ENCODE measurements around the gene DENND11. TPM values are rescaled to one million over a fixed set of nuclear protein-coding genes. Genes with fewer than 3 reads are reported as not detected.

DENND11 gene
- total RNA-seq, 1 donor from 2014 or later, result 30.7 TPM

GRCh38 chr7:141679014-141679413 lies 23.0 kb downstream of the DENND11 start:
- no peak for DNase-seq (ENCODE audit: low read depth, low spot score)
- Mint-ChIP-seq H3K4me1 (peaks cover 17% of the 10 kb centered on the region), H3K36me3 (ENCODE audit: low read depth) (peaks cover 13% of the 10 kb centered on the region), H3K4me3 (no peak overlapping the region), H3K27ac (ENCODE audit: unreplicated experiment) (no peak overlapping the region), H3K9me3 (no peaks in the 10 kb centered on the region), H3K27me3 (ENCODE audit: low read depth) (no peaks in the 10 kb centered on the region)
- no peak for TF ChIP-seq CTCF (conservative IDR thresholded peaks at IDR 0.05)

- Mint-ChIP-seq H3K4me3 (no peak overlapping the region), H3K27me3 (ENCODE audit: low read depth) (no peaks in the 10 kb centered on the region), H3K27ac (ENCODE audit: unreplicated experiment) (no peak overlapping the region), H3K4me1 (peaks cover 25% of the 10 kb centered on the region), H3K36me3 (ENCODE audit: low read depth) (peaks cover 20% of the 10 kb centered on the region), H3K9me3 (no peaks in the 10 kb centered on the region)
- DNase-seq (ENCODE audit: low read depth, low spot score), result no peak
- TF ChIP-seq CTCF (conservative IDR thresholded peaks at IDR 0.05), result no peak
Observed at GRCh38 chr7:141676618-141677017, 25.3 kb downstream of the DENND11 start.

- no peak for DNase-seq (ENCODE audit: low read depth, low spot score)
- Mint-ChIP-seq H3K9me3 (no peaks in the 10 kb centered on the region), H3K4me3 (no peak overlapping the region), H3K4me1 (peaks cover 25% of the 10 kb centered on the region), H3K27ac (ENCODE audit: unreplicated experiment) (no peak overlapping the region), H3K27me3 (ENCODE audit: low read depth) (no peaks in the 10 kb centered on the region), H3K36me3 (ENCODE audit: low read depth) (peaks cover 18% of the 10 kb centered on the region)
- no peak for TF ChIP-seq CTCF (conservative IDR thresholded peaks at IDR 0.05)
Observed at GRCh38 chr7:141675436-141676215, 26.3 kb downstream of the DENND11 start.

- DNase-seq (ENCODE audit: low read depth, low spot score), result peak; percentile 34
- Mint-ChIP-seq H3K4me3 (peak overlapping the region; percentile 79), H3K27ac (ENCODE audit: unreplicated experiment) (peak overlapping the region; percentile 97), H3K36me3 (ENCODE audit: low read depth) (peaks cover 13% of the 10 kb centered on the region), H3K4me1 (peaks cover 25% of the 10 kb centered on the region), H3K27me3 (ENCODE audit: low read depth) (no peaks in the 10 kb centered on the region), H3K9me3 (no peaks in the 10 kb centered on the region)
- TF ChIP-seq CTCF (conservative IDR thresholded peaks at IDR 0.05), result peak; percentile 63
Observed at GRCh38 chr7:141674702-141675101, 27.3 kb downstream of the DENND11 start.

GRCh38 chr7:141674171-141674671 lies 27.7 kb downstream of the DENND11 start:
- Mint-ChIP-seq H3K27ac (ENCODE audit: unreplicated experiment) (peak overlapping the region; percentile 97), H3K27me3 (ENCODE audit: low read depth) (no peaks in the 10 kb centered on the region), H3K36me3 (ENCODE audit: low read depth) (peaks cover 13% of the 10 kb centered on the region), H3K9me3 (no peaks in the 10 kb centered on the region), H3K4me3 (peak overlapping the region; percentile 79), H3K4me1 (peaks cover 25% of the 10 kb centered on the region)
- peak; percentile 28 for DNase-seq (ENCODE audit: low read depth, low spot score)
- TF ChIP-seq CTCF (conservative IDR thresholded peaks at IDR 0.05), result no peak
